IMR-90 (cell line): Measurements from ENCODE around the gene AFAP1L2. TPM values are rescaled to one million over a fixed set of nuclear protein-coding genes. Genes with fewer than 3 reads are reported as not detected.

Source experiments
- ATAC-seq: fragments of 200-7000 bp; cut with Tn5 transposase; 2 replicates; pipeline ENCODE4 v1.9.1; 2020; ENCODE audit warnings: low read depth, mild to moderate bottlenecking, moderate library complexity
- BruUV-seq: library from RNA; stranded (reverse); fragments of 400-500 nt; replicated peaks from 2 replicates; lab custom pipeline; 2021; lab: Mats Ljungman, UMichigan
- CTCF ChIA-PET: fragments of 300-600 bp; formaldehyde crosslinking; extraction: SDS; loops from one replicate; lab custom pipeline; 2021; ENCODE audit warnings: antibody characterized with exemption; lab: Yijun Ruan, JAX
- POLR2A ChIA-PET: fragments of 300-600 bp; sonication (Branson Sonifier 250); formaldehyde crosslinking; loops from one replicate; lab custom pipeline; 2022; ENCODE audit warnings: antibody characterized with exemption; ENCODE audit not compliant: unreplicated experiment; lab: Charles Lee
- DNase-seq: peaks from one replicate; pipeline ENCODE4 v3.0.0; 2013
- H2AFZ ChIP-seq: replicated peaks from 2 replicates; pipeline ENCODE3; 2013; ENCODE audit warnings: low read length, mild to moderate bottlenecking; ENCODE audit not compliant: poor library complexity
- H2AK5ac ChIP-seq: 2 replicates; pipeline ENCODE4 v1.6.1; 2013; ENCODE audit warnings: low read depth, low read length, inconsistent platforms
- H2AK9ac ChIP-seq: replicated peaks from 2 replicates; pipeline ENCODE3; 2013; ENCODE audit warnings: mild to moderate bottlenecking, low read depth, low read length, moderate library complexity; ENCODE audit not compliant: poor library complexity
- H2BK120ac ChIP-seq: 2 replicates; pipeline ENCODE4 v1.6.1; 2013; ENCODE audit warnings: low read depth, low read length, inconsistent platforms
- H2BK15ac ChIP-seq: 3 replicates; pipeline ENCODE4 v1.6.1; 2013; ENCODE audit warnings: low read depth, low read length, inconsistent platforms
- H2BK20ac ChIP-seq: 2 replicates; pipeline ENCODE4 v1.6.1; 2013; ENCODE audit warnings: low read depth, mild to moderate bottlenecking, inconsistent platforms, low read length, moderate library complexity
- H2BK5ac ChIP-seq: 2 replicates; pipeline ENCODE4 v1.6.1; 2013; ENCODE audit warnings: mild to moderate bottlenecking, low read depth, low read length, inconsistent platforms; ENCODE audit not compliant: poor library complexity, severe bottlenecking
- H3K14ac ChIP-seq: replicated peaks from 2 replicates; pipeline ENCODE4 v1.6.1; 2013; ENCODE audit warnings: low read depth, low read length, inconsistent platforms
- H3K18ac ChIP-seq: 2 replicates; pipeline ENCODE4 v1.6.1; 2013; ENCODE audit warnings: low read depth, low read length, control low read depth
- H3K23ac ChIP-seq: 2 replicates; pipeline ENCODE4 v1.6.1; 2013; ENCODE audit warnings: low read depth, low read length, inconsistent platforms
- H3K27ac ChIP-seq: 2 replicates; pipeline ENCODE4 v1.5.1; 2013; ENCODE audit warnings: mild to moderate bottlenecking, control low read depth, low read length; ENCODE audit not compliant: insufficient read depth
- H3K27me3 ChIP-seq: 2 replicates; pipeline ENCODE4 v1.6.1; 2013; ENCODE audit warnings: low read length; ENCODE audit not compliant: control insufficient read depth, insufficient read depth
- H3K36me3 ChIP-seq: 2 replicates; pipeline ENCODE4 v1.6.1; 2013; ENCODE audit warnings: low read length, mixed read lengths; ENCODE audit not compliant: control insufficient read depth, insufficient read depth
- H3K4ac ChIP-seq: 2 replicates; pipeline ENCODE4 v1.6.1; 2013; ENCODE audit warnings: low read depth, low read length, inconsistent platforms
- H3K4me1 ChIP-seq: 2 replicates; pipeline ENCODE4 v1.6.1; 2013; ENCODE audit warnings: low read length, mixed read lengths; ENCODE audit not compliant: control insufficient read depth, insufficient read depth
- H3K4me2 ChIP-seq: 2 replicates; pipeline ENCODE4 v1.6.1; 2013; ENCODE audit warnings: low read depth, mild to moderate bottlenecking, control low read depth, low read length, moderate library complexity
- H3K4me3 ChIP-seq: 2 replicates; pipeline ENCODE4 v1.5.1; 2013; ENCODE audit warnings: low read depth, mild to moderate bottlenecking, control low read depth, low read length, moderate library complexity; ENCODE audit not compliant: insufficient read depth
- H3K56ac ChIP-seq: 2 replicates; pipeline ENCODE4 v1.6.1; 2013; ENCODE audit warnings: low read length, inconsistent platforms; ENCODE audit not compliant: insufficient read depth; ENCODE audit errors: extremely low read depth
- H3K79me1 ChIP-seq, 2 experiments: 2 replicates each; pipeline ENCODE4 v1.6.1; 2013; ENCODE audit warnings: low read length in 2 of 2, inconsistent platforms in 1 of 2, low read depth in 1 of 2
- H3K9ac ChIP-seq: 2 replicates; pipeline ENCODE4 v1.6.1; 2013; ENCODE audit warnings: low read depth, low read length, control low read depth
- H3K9me1 ChIP-seq: 2 replicates; pipeline ENCODE4 v1.6.1; 2013; ENCODE audit warnings: low read length, inconsistent platforms; ENCODE audit not compliant: insufficient read depth
- H3K9me3 ChIP-seq: 2 replicates; pipeline ENCODE4 v1.6.1; 2013; ENCODE audit warnings: low read length; ENCODE audit not compliant: control insufficient read depth, insufficient read depth
- H4K20me1 ChIP-seq: 2 replicates; pipeline ENCODE4 v1.6.1; 2013; ENCODE audit warnings: low read length, inconsistent platforms; ENCODE audit not compliant: insufficient read depth
- H4K5ac ChIP-seq: 2 replicates; pipeline ENCODE4 v1.6.1; 2013; ENCODE audit warnings: mild to moderate bottlenecking, low read depth, low read length, control low read depth
- H4K8ac ChIP-seq, 2 experiments: 2 replicates each; pipeline ENCODE4 v1.6.1; 2013; ENCODE audit warnings: low read depth in 2 of 2, low read length in 2 of 2, control low read depth in 1 of 2, inconsistent platforms in 1 of 2
- H4K91ac ChIP-seq: 2 replicates; pipeline ENCODE4 v1.6.1; 2013; ENCODE audit warnings: low read depth, low read length, inconsistent platforms; ENCODE audit not compliant: insufficient read depth
- CHD1 ChIP-seq: IDR thresholded peaks from 2 replicates; pipeline ENCODE4 v1.6.1; 2012; ENCODE audit warnings: low read depth, low read length, improper control_type of control experiment
- MAZ ChIP-seq: IDR thresholded peaks from 2 replicates; pipeline ENCODE4 v1.6.1; 2012; ENCODE audit warnings: low read depth, mild to moderate bottlenecking, low read length, improper control_type of control experiment, moderate library complexity, borderline replicate concordance
- MXI1 ChIP-seq: IDR thresholded peaks from 2 replicates; pipeline ENCODE4 v1.6.1; 2012; ENCODE audit warnings: low read depth, mild to moderate bottlenecking, low read length, moderate library complexity, borderline replicate concordance
- POLR2A ChIP-seq: IDR thresholded peaks from 2 replicates; pipeline ENCODE4 v1.6.1; 2012; ENCODE audit warnings: mild to moderate bottlenecking, low read depth, low read length
- RAD21 ChIP-seq: IDR thresholded peaks from 2 replicates; pipeline ENCODE4 v1.6.1; 2012; ENCODE audit warnings: low read length, improper control_type of control experiment
- RCOR1 ChIP-seq: IDR thresholded peaks from 2 replicates; pipeline ENCODE4 v1.6.1; 2012; ENCODE audit warnings: mild to moderate bottlenecking, low read length, improper control_type of control experiment; ENCODE audit not compliant: insufficient replicate concordance
- WGBS, 2 experiments: methylation state at CpG; one replicate each; pipeline versions ENCODE4 v1.1.5 to v1.1.7; 2013; ENCODE audit warnings: missing lambda C conversion rate in 2 of 2; ENCODE audit not compliant: insufficient read length in 1 of 2; ENCODE audit errors: extremely low coverage in 2 of 2; 5-methylcytosine and 5-hydroxymethylcytosine counted together
- dilution Hi-C: fragments of 300-500 bp; cut with HindIII; formaldehyde crosslinking; loops from one replicate; pipeline ENCODE4 v1.14.3; 2018; ENCODE audit warnings: low sequenced_read_pairs; ENCODE audit not compliant: unreplicated experiment
- in situ Hi-C: fragments of 300-500 bp; cut with MboI; formaldehyde crosslinking; loops from 3 replicates; pipeline ENCODE4 v1.14.3; 2019; ENCODE audit warnings: low sequenced_read_pairs, inconsistent platforms, mixed read lengths
- intact Hi-C: fragments of 100-400 bp; cut with micrococcal nuclease; formaldehyde crosslinking; loops from 2 replicates; pipeline ENCODE4 v1.10.0; 2022
- polyA plus RNA-seq, 3 experiments: library from polyadenylated mRNA; depleted of rRNA; stranded (reverse); fragments of >200 nt; gene quantifications; 2 replicates each; pipeline ENCODE4 v1.2.3, GENCODE V29; 2012; ENCODE audit warnings: low replicate concordance in 1 of 3
- total RNA-seq: library from RNA; depleted of rRNA; stranded (reverse); fragments of >200 nt; gene quantifications from 2 replicates; pipeline ENCODE4 v1.2.3, GENCODE V29; 2012

AFAP1L2 gene
- total and polyA plus RNA-seq, 2 of the 4 experiments (the other 2 are of a cell fraction), result under 0.01 to 0.10 TPM

- Histone ChIP-seq H3K4me3 (no peak overlapping the region), H3K23ac (no peak overlapping the region), H3K9me3 (peaks cover 4% of the 10 kb centered on the region; the same call in 1 of the 2 replicates), H3K27me3 (peaks cover 12% of the 10 kb centered on the region), H2BK120ac (no peak overlapping the region), H2AK9ac (no peak overlapping the region), H3K4ac (no peak overlapping the region), H4K20me1 (no peaks in the 10 kb centered on the region), H2AFZ (no peak overlapping the region), H3K14ac (no peak overlapping the region), H3K9ac (no peak overlapping the region), H3K56ac (no peak overlapping the region), H2AK5ac (no peak overlapping the region), H3K27ac (no peak overlapping the region), H3K36me3 (no peaks in the 10 kb centered on the region), H3K4me2 (no peak overlapping the region), H3K79me1 (no peaks in the 10 kb centered on the region), H3K4me1 (peaks cover 8% of the 10 kb centered on the region; the same call in 1 of the 2 replicates), H3K9me1 (no peaks in the 10 kb centered on the region), H4K5ac (no peak overlapping the region), H4K8ac (no peak overlapping the region), H2BK5ac (no peak overlapping the region), H2BK20ac (no peak overlapping the region), H3K18ac (no peak overlapping the region), H2BK15ac (no peak overlapping the region), H4K91ac (no peak overlapping the region)
- in situ Hi-C loops (no loop called here), intact Hi-C loops (no loop called here), dilution Hi-C loops (no loop called here)
- ChIA-PET CTCF (no interaction called here), POLR2A (no interaction called here)
- BruUV-seq, result no TSS peak
- WGBS, 2 experiments, result no CpG with 5 or more reads among the region's 4 CpGs
- ATAC-seq (no peak), DNase-seq (no peak)
- no peak for TF ChIP-seq MAZ
- TF ChIP-seq RCOR1, result no peak
- no peak for TF ChIP-seq POLR2A
- no peak for TF ChIP-seq RAD21
- TF ChIP-seq CHD1, result no peak
- TF ChIP-seq MXI1, result no peak
Measured at GRCh38 chr10:114368057-114368391, 36.3 kb downstream of the AFAP1L2 start.
